Measurements from ENCODE around the gene MAFB. TPM values are rescaled to one million over a fixed set of nuclear protein-coding genes. Genes with fewer than 3 reads are reported as not detected.

The MAFB gene
- polyA plus RNA-seq, 3 donors, result 113 to 161 (median 134) TPM

DNA sequence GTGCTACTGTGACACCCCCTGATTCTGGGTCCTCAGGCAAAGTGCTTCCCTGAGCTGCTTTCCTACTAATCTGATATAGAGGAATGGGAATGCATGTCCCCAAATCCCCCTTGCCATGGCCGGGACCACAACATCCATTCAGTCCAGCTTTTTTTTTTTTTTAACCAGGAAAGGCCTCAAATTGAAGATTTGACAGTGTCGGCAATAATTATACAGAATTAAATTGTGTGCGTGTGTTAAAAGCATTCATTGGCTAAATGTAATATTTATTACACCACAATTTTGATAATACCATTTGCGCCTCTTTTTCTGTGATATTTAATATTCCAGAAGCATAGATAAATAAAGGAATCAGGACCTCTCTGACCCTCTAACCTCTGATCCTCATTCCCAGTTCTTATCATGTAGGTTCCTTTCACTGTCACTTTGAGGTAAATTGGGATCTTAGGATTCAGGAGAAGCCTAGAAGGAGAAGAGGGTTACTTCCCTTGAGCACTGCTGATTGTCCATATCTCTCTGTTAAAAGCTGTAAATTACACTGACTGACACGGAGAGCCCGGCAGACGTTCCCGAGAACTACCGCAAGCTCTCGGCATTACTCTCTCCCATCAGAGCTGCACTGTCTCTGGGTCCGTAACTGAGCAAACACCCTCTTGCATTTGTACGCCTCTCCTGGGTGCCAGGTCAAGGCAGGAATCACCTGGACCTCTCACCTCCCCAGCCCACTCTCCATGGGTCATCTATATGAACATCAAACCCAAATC is 29.4 kb upstream of the MAFB start:
- WGBS (ENCODE audit: insufficient coverage), result 94% methylated on average over 8 of the region's 12 CpGs
- peaks cover 0 to 5% (median 1%) of the 10 kb centered on the region in 3 donors for H3K27me3 Mint-ChIP-seq (ENCODE audit: low read depth in 3 of 3)
- Histone ChIP-seq H4K20me1 (ENCODE audit: insufficient read depth, low read length) (no peaks in the 10 kb centered on the region), H3K9ac (ENCODE audit: insufficient read depth, low read length, poor library complexity, severe bottlenecking) (no peak overlapping the region), H3K27me3 (ENCODE audit: control insufficient read depth in 2 of 2, insufficient read depth in 2 of 2, low read length in 2 of 2) (no peaks in the 10 kb centered on the region), H3K4me1 (ENCODE audit: control insufficient read depth in 1 of 2, insufficient read depth in 2 of 2, low read length in 2 of 2) (peaks cover 31 to 35% of the 10 kb centered on the region in 2 donors), H3K79me2 (ENCODE audit: insufficient read depth, low read length) (no peaks in the 10 kb centered on the region), H3K4me3 (replicated peaks in 1 of 3; ENCODE audit: low read depth in 2 of 3, low read length in 3 of 3) (no peak overlapping the region), H3K27ac (ENCODE audit: low read depth in 1 of 2, low read length in 2 of 2) (peak overlapping the region in 1 of 2 donors; percentile 17), H3K4me2 (replicated peaks; ENCODE audit: extremely low read depth, low read length, poor library complexity, severe bottlenecking) (no peak overlapping the region), H3K36me3 (replicated peaks in 1 of 2; ENCODE audit: control insufficient read depth in 1 of 2, insufficient read depth in 2 of 2, low read length in 2 of 2) (no peaks in the 10 kb centered on the region), H2AFZ (ENCODE audit: insufficient read depth, low read depth, low read length, poor library complexity, severe bottlenecking) (no peak overlapping the region), H3K9me3 (replicated peaks in 1 of 2; ENCODE audit: control insufficient read depth in 1 of 2, insufficient read depth in 1 of 2, low read length in 2 of 2) (no peaks in the 10 kb centered on the region)
- TF ChIP-seq CTCF (IDR thresholded peaks at IDR 0.05), result no peak
- no peaks in the 10 kb centered on the region for H3K9me3 Mint-ChIP-seq
- no peak overlapping the region for H3K4me3 Mint-ChIP-seq
- intact Hi-C loops (cut with micrococcal nuclease), result no loop called here
- peaks cover 36% of the 10 kb centered on the region for H3K4me1 Mint-ChIP-seq
- H3K36me3 Mint-ChIP-seq, result peaks cover 0 to 4% of the 10 kb centered on the region in 2 donors
- peak overlapping the region in 3 of 7 donors; percentile 73 to 86 (median 78) for H3K27ac Mint-ChIP-seq
- no peak for DNase-seq

- Histone ChIP-seq H3K9me3 (replicated peaks in 1 of 2; ENCODE audit: control insufficient read depth in 1 of 2, insufficient read depth in 1 of 2, low read length in 2 of 2) (no peaks in the 10 kb centered on the region), H3K4me1 (ENCODE audit: control insufficient read depth in 1 of 2, insufficient read depth in 2 of 2, low read length in 2 of 2) (peaks cover 31 to 35% of the 10 kb centered on the region in 2 donors), H3K4me2 (replicated peaks; ENCODE audit: extremely low read depth, low read length, poor library complexity, severe bottlenecking) (no peak overlapping the region), H3K27me3 (ENCODE audit: control insufficient read depth in 2 of 2, insufficient read depth in 2 of 2, low read length in 2 of 2) (no peaks in the 10 kb centered on the region), H3K9ac (ENCODE audit: insufficient read depth, low read length, poor library complexity, severe bottlenecking) (no peak overlapping the region), H3K27ac (ENCODE audit: low read depth in 1 of 2, low read length in 2 of 2) (no peak overlapping the region), H3K36me3 (replicated peaks in 1 of 2; ENCODE audit: control insufficient read depth in 1 of 2, insufficient read depth in 2 of 2, low read length in 2 of 2) (no peaks in the 10 kb centered on the region), H2AFZ (ENCODE audit: insufficient read depth, low read depth, low read length, poor library complexity, severe bottlenecking) (peak overlapping the region; percentile 3), H3K79me2 (ENCODE audit: insufficient read depth, low read length) (no peaks in the 10 kb centered on the region), H4K20me1 (ENCODE audit: insufficient read depth, low read length) (no peaks in the 10 kb centered on the region), H3K4me3 (replicated peaks in 1 of 3; ENCODE audit: low read depth in 2 of 3, low read length in 3 of 3) (no peak overlapping the region)
- intact Hi-C loops (cut with micrococcal nuclease), result no loop called here
- DNase-seq, result no peak
- WGBS (ENCODE audit: insufficient coverage), result 92% methylated on average over 9 of the region's 13 CpGs
- Mint-ChIP-seq H3K27ac (peak overlapping the region in 2 of 7 donors; percentile 35 to 56), H3K4me1 (peaks cover 36% of the 10 kb centered on the region), H3K36me3 (peaks cover 0 to 4% of the 10 kb centered on the region in 2 donors), H3K9me3 (no peaks in the 10 kb centered on the region), H3K4me3 (no peak overlapping the region), H3K27me3 (ENCODE audit: low read depth in 3 of 3) (peaks cover 0 to 3% (median 3%) of the 10 kb centered on the region in 3 donors)
- no peak for TF ChIP-seq CTCF (IDR thresholded peaks at IDR 0.05)
Measured at GRCh38 chr20:40717343-40717865, 28.4 kb upstream of the MAFB start.

Measured in CD14-positive monocyte (primary cell).